GM15510 (cell line): ENCODE measurements around the gene SEMA5B.

Source experiments
- POLR2A ChIP-seq: IDR thresholded peaks from 3 replicates; pipeline ENCODE4 v1.6.1; 2011; ENCODE audit warnings: borderline replicate concordance; ENCODE audit not compliant: insufficient read length; ENCODE audit errors: extremely low read depth

The SEMA5B gene

GRCh38 chr3:122943828-122944190, 83.8 kb downstream of the SEMA5B start:
- no peak for TF ChIP-seq POLR2A

DNA sequence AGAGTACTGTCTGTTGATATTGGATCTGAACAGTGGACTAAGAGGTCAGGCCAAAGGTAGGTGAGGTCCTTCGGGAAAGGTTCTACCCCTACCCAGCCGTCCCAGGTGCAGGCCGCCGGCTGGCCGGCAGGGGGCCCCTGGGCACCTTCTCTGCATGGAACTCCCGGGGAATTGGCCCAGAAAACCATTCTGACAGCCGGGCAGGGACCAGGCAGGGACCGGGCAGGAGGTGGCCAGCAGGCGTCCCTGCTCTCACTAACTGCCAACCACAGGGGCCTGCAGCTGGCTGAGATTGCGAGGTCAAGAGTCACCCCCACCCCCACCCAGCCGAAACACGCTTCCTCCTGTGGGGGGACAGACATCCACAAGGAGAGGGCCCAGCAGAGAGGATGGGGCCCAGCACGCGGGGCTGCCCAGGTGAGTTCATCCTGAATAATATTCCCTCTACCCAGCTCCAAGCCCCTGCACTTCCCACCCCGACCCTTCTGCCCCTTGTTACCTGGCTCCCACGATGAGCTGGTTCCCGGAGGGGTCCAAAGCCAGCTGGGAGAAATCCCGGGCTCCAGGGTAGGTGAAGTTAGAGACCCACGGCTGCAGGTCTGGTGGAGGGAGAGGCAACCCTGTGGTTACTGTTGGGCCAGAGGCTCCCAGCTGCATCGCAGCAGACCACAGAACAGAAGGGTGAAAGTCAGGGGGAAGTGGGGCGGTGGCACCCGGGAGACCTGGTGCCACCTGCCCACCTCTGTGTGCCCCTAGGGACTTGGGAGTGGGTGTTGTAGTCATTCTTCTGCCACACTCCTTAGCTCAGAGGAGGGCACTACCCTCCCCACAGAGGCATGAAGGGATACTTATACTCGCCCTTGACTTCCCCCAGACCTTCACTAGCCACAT, 84.4 kb downstream of the SEMA5B start:
- no peak for TF ChIP-seq POLR2A

DNA sequence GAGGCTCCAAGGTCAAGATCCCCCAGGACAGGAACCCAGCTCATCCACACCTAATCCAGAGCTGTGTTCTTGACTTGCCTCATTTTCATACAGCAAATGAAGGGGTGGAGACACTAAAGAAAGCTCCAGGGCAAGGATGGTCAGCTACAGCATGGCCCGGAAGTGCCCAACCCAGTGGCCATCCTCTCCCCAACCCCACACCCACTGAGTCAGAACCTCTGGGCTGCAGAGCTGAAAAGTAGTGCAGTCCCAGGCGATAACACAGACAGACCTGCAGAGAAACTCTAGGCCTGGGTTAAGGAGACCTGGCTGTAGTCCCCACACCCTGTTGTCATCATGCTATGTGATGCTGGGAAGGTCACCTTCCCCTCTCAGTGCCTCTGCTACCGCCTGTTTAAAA, 85.3 kb downstream of the SEMA5B start:
- TF ChIP-seq POLR2A, result no peak

DNA sequence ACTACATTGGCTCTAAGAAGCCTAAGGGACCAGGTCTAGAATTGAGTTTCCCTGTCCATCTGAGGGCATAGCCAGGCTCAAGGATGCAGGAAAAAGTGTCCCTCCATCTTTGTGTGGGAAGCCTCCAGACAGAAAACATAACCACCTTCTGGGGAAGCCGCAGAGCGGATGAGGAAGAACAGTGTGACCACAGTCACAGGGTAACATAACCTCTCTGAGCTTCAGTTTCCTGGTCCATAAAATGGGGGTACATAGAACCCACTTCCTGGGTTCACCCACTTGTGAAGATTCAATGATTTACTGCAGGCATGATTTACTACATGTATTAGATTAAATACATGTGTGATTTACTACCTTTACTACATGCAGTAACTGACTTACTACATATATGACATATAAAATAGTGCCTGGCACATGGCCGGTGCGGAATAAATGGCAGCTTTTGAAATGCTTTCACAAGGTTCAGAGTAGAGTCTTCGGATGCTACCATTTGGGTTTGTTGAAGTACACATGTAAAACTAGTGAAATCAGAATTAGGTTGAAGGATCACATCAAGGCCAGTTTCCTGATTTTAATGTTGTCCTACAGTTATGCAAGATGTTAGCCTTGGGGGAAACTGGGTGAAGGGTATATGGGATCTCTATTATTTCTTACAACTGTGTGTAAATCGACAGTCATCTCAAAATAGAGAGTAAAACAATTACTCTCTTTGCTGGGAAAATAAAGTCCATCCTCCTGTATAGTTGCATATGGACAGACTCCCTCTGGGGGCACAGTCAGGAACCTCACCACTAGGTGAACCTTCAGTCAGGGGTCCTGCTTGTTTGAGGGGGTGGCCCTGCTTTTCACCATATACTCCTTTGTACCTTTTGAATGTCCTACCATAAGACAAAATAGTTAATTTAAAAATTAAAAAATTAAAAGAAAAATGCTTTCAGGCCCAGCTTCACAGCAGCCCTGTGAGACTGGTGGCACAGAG, 86.0 kb downstream of the SEMA5B start:
- TF ChIP-seq POLR2A, result no peak

DNA sequence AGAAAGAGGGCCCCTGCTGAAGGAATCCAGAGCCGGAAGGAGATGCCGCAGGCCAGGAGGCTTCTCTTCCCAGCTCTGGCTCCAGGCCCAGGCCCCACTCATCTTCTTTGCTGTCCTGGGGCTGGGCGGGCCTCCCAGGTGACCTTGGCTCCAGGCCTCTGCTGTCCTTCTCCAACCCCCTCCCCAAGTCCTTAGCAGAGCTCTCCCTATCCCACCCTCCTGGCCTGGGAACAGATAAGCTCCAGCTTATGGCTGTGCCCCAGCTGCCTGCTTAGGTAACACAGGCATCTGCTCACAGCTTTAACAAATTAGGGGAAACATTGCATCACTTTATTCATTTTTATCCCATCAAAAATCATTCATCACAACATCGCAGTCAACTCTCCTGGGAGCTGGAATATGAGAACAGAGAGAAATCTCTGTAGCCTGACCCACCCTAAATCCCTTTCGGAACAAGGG, 86.9 kb downstream of the SEMA5B start:
- no peak for TF ChIP-seq POLR2A

GRCh38 chr3:122938783-122939425, 88.7 kb downstream of the SEMA5B start:
- TF ChIP-seq POLR2A, result no peak

- TF ChIP-seq POLR2A, result no peak
Observed at GRCh38 chr3:122937745-122938144, 89.8 kb downstream of the SEMA5B start.

DNA sequence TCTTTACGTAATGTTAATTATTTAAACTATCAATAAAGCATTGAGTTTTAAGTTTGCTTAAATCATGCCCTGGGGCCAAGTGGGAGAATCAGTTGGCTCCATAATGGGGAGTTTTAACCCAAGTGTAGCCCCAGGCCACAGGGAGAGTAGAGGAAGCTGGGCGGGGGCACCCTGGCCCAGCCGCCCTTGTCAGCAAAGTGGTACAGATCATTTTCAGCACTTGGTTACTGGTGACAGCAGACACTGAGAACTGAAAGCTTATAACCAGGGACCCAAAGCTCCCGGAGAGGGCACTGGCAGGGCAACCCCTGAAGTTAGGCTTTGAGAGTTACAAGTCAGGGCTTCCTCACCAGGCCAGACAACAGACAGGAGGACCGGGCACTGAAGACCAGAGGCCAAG, 90.6 kb downstream of the SEMA5B start:
- TF ChIP-seq POLR2A, result no peak

DNA sequence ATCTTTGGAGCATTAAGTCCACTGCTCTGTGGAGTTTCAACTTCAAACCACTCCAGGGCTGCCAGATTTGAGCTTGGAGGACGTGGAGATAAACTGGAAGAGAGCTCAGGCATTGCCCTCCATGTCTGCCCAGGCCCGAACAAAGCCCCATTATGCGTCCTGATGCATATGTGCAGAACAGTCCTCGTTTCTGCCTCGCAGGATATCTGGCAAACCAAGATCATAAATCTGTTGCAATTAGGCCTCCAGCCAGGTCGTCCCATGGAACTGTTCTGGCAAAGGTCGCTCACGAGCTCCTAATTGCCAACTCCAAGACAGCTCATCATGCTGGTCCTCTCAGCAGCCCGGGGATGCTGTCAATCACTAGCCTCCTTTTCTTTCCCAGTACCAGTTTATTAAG, 91.2 kb downstream of the SEMA5B start:
- TF ChIP-seq POLR2A, result no peak

DNA sequence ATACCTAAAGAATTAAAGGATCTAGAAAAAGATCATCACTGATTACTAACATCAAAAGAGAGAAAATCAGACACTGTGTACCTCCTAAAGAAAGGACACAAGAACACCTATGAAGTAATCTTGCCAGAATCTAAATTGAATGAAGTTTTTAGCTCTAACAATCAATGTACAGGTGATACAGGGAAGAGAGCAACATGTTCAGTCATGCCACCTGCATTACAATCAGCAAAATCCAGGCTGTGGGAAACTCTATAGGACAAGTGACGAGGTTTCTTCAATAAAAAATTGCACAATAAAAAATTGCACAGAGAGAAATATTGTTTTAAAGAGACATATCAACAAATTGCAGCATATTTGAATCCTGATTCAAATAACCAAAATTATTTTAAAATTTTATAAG, 93.3 kb downstream of the SEMA5B start:
- no peak for TF ChIP-seq POLR2A

GRCh38 chr3:122932251-122932967, 95.2 kb downstream of the SEMA5B start:
- no peak for TF ChIP-seq POLR2A

DNA sequence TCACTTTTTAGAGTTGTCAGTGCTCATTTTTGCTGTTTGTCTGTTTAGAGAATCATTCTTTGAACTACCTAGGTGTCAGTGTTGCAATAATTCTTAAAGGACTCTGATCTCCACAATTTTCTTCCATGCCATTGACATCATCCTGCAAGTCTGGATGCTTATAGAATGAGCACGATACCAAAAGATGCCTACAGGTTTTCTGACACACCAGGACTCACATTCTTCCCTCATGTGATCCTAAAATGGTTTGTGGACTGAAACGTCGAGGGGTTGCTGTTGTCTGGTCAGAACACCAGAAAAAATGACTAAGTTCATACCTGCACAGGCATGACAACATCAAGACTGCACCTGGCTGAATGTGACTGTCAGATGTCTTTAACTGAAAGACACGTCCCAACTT, 95.9 kb downstream of the SEMA5B start:
- no peak for TF ChIP-seq POLR2A

- TF ChIP-seq POLR2A, result no peak
Observed at GRCh38 chr3:122930063-122930997, 97.2 kb downstream of the SEMA5B start.

GRCh38 chr3:122929188-122930062, 98.1 kb downstream of the SEMA5B start:
- no peak for TF ChIP-seq POLR2A
